GM12801 (cell line): ENCODE data around the gene ZNF211.

Source experiments
- CTCF ChIP-seq: IDR thresholded peaks from one replicate; pipeline ENCODE4 v1.5.1; 2011; ENCODE audit warnings: control low read depth; ENCODE audit not compliant: insufficient read length; ENCODE audit errors: extremely low read depth

ZNF211 gene

GRCh38 chr19:57656346-57656745 lies 23.4 kb downstream of the ZNF211 start:
- TF ChIP-seq CTCF, result no peak

- no peak for TF ChIP-seq CTCF
These were observed 31.5 kb downstream of the ZNF211 start for GRCh38 chr19:57664269-57665127.

- TF ChIP-seq CTCF, result no peak
These were observed 32.4 kb downstream of the ZNF211 start for GRCh38 chr19:57665261-57665806.

GRCh38 chr19:57667228-57667627 lies 34.3 kb downstream of the ZNF211 start:
- no peak for TF ChIP-seq CTCF

GRCh38 chr19:57668635-57669034 lies 35.7 kb downstream of the ZNF211 start, which contains the start of gene ZSCAN4:
Gene ZSCAN4, plus strand, starts transcription at chr19:57668935. Its CDS starts 7,211 bp downstream, at chr19:57676146.
- no peak for TF ChIP-seq CTCF

GRCh38 chr19:57671124-57671895 lies 38.3 kb downstream of the ZNF211 start:
- no peak for TF ChIP-seq CTCF

- no peak for TF ChIP-seq CTCF
These were observed 39.5 kb downstream of the ZNF211 start for GRCh38 chr19:57672466-57672865.
